Measurements from ENCODE around the gene P4HA2. TPM values are rescaled to one million over a fixed set of nuclear protein-coding genes. Genes with fewer than 3 reads are reported as not detected.

Gene P4HA2
- total RNA-seq, 1 donor from 2014 or later = 26.6 TPM

- Mint-ChIP-seq H3K4me3 (ENCODE audit: unreplicated experiment) (no peak overlapping the region), H3K36me3 (ENCODE audit: unreplicated experiment) (peaks cover 5% of the 10 kb centered on the region), H3K9me3 (ENCODE audit: unreplicated experiment) (peaks cover 5% of the 10 kb centered on the region), H3K27ac (ENCODE audit: unreplicated experiment) (no peak overlapping the region), H3K27me3 (ENCODE audit: unreplicated experiment) (no peaks in the 10 kb centered on the region), H3K4me1 (ENCODE audit: low read depth, unreplicated experiment) (peaks cover 2% of the 10 kb centered on the region)
- TF ChIP-seq CTCF (IDR thresholded peaks at IDR 0.05; ENCODE audit: partially characterized antibody, unreplicated experiment) = no peak
- no peak for DNase-seq
Observed at GRCh38 chr5:132218321-132218720, 9.3 kb downstream of the P4HA2 start.

- no peak for DNase-seq
- Mint-ChIP-seq H3K27me3 (ENCODE audit: unreplicated experiment) (no peaks in the 10 kb centered on the region), H3K4me3 (ENCODE audit: unreplicated experiment) (no peak overlapping the region), H3K9me3 (ENCODE audit: unreplicated experiment) (peaks cover 4% of the 10 kb centered on the region), H3K27ac (ENCODE audit: unreplicated experiment) (no peak overlapping the region), H3K4me1 (ENCODE audit: low read depth, unreplicated experiment) (peaks cover 2% of the 10 kb centered on the region), H3K36me3 (ENCODE audit: unreplicated experiment) (peaks cover 5% of the 10 kb centered on the region)
- no peak for TF ChIP-seq CTCF (IDR thresholded peaks at IDR 0.05; ENCODE audit: partially characterized antibody, unreplicated experiment)
Observed at GRCh38 chr5:132215329-132215728, 12.3 kb downstream of the P4HA2 start.

- DNase-seq = no peak
- H3K36me3 Mint-ChIP-seq (ENCODE audit: unreplicated experiment) = peaks cover 5% of the 10 kb centered on the region
- peaks cover 2% of the 10 kb centered on the region for H3K4me1 Mint-ChIP-seq (ENCODE audit: low read depth, unreplicated experiment)
- H3K9me3 Mint-ChIP-seq (ENCODE audit: unreplicated experiment) = peaks cover 2% of the 10 kb centered on the region
- H3K4me3 Mint-ChIP-seq (ENCODE audit: unreplicated experiment) = no peak overlapping the region
- H3K27ac Mint-ChIP-seq (ENCODE audit: unreplicated experiment) = no peak overlapping the region
- H3K27me3 Mint-ChIP-seq (ENCODE audit: unreplicated experiment) = no peaks in the 10 kb centered on the region
- no peak for TF ChIP-seq CTCF (IDR thresholded peaks at IDR 0.05; ENCODE audit: partially characterized antibody, unreplicated experiment)
Observed at GRCh38 chr5:132214491-132214890, 13.2 kb downstream of the P4HA2 start.

- Mint-ChIP-seq H3K9me3 (ENCODE audit: unreplicated experiment) (peaks cover 2% of the 10 kb centered on the region), H3K36me3 (ENCODE audit: unreplicated experiment) (peaks cover 5% of the 10 kb centered on the region), H3K27ac (ENCODE audit: unreplicated experiment) (no peak overlapping the region), H3K4me3 (ENCODE audit: unreplicated experiment) (no peak overlapping the region), H3K4me1 (ENCODE audit: low read depth, unreplicated experiment) (peaks cover 2% of the 10 kb centered on the region), H3K27me3 (ENCODE audit: unreplicated experiment) (no peaks in the 10 kb centered on the region)
- TF ChIP-seq CTCF (IDR thresholded peaks at IDR 0.05; ENCODE audit: partially characterized antibody, unreplicated experiment) = no peak
- no peak for DNase-seq
Observed at GRCh38 chr5:132213666-132214065, 14.0 kb downstream of the P4HA2 start.

- H3K9me3 Mint-ChIP-seq (ENCODE audit: unreplicated experiment) = peaks cover 2% of the 10 kb centered on the region
- TF ChIP-seq CTCF (IDR thresholded peaks at IDR 0.05; ENCODE audit: partially characterized antibody, unreplicated experiment) = no peak
- peaks cover 7% of the 10 kb centered on the region for H3K4me1 Mint-ChIP-seq (ENCODE audit: low read depth, unreplicated experiment)
- H3K36me3 Mint-ChIP-seq (ENCODE audit: unreplicated experiment) = peaks cover 2% of the 10 kb centered on the region
- H3K4me3 Mint-ChIP-seq (ENCODE audit: unreplicated experiment) = no peak overlapping the region
- H3K27me3 Mint-ChIP-seq (ENCODE audit: unreplicated experiment) = no peaks in the 10 kb centered on the region
- DNase-seq = no peak
- no peak overlapping the region for H3K27ac Mint-ChIP-seq (ENCODE audit: unreplicated experiment)
Observed at GRCh38 chr5:132211787-132212186, 15.9 kb downstream of the P4HA2 start.
